PC-3 (cell line): ENCODE measurements around the gene FCHO2. TPM values are rescaled to one million over a fixed set of nuclear protein-coding genes. Genes with fewer than 3 reads are reported as not detected.
A peak's percentile ranks its signal among the peaks of the same experiment; 100 is the strongest.

ENCODE experiments used
- ATAC-seq: fragments of 200-7000 bp; cut with Tn5 transposase; 2 replicates; pipeline ENCODE4 v1.9.1; 2020; ENCODE audit warnings: mild to moderate bottlenecking, moderate library complexity
- BruUV-seq: library from RNA; stranded (reverse); fragments of 400-500 nt; replicated peaks from 2 replicates; lab custom pipeline; 2021; lab: Mats Ljungman, UMichigan
- CTCF ChIA-PET: fragments of 300-600 bp; sonication (Branson Sonifier 250); formaldehyde crosslinking; loops from one replicate; lab custom pipeline; 2022; ENCODE audit warnings: antibody characterized with exemption; lab: Charles Lee
- POLR2A ChIA-PET: fragments of 300-600 bp; sonication (Branson Sonifier 250); formaldehyde crosslinking; loops from one replicate; lab custom pipeline; 2022; ENCODE audit warnings: antibody characterized with exemption; ENCODE audit not compliant: unreplicated experiment; lab: Charles Lee
- DNase-seq: peaks from one replicate; pipeline ENCODE4 v3.0.0-alpha.2; 2015
- H2AFZ ChIP-seq: fragments of 300-600 bp; sonication (generic); 2 replicates; pipeline ENCODE4 v1.6.0; 2016; ENCODE audit warnings: antibody characterized with exemption, low read length
- H3F3A ChIP-seq: fragments of 300-600 bp; sonication (generic); one replicate; pipeline ENCODE4 v1.6.0; 2017; ENCODE audit warnings: antibody characterized with exemption, low read length, control low read depth, mild to moderate bottlenecking; ENCODE audit not compliant: unreplicated experiment
- H3K27ac ChIP-seq: fragments of 300-600 bp; sonication (generic); 2 replicates; pipeline ENCODE4 v1.5.1; 2016; ENCODE audit warnings: mild to moderate bottlenecking, low read length
- H3K27me3 ChIP-seq: fragments of 300-600 bp; sonication (generic); 2 replicates; pipeline ENCODE4 v1.6.1; 2016; ENCODE audit warnings: low read length, mixed read lengths
- H3K36me3 ChIP-seq: fragments of 300-600 bp; sonication (generic); 2 replicates; pipeline ENCODE4 v1.6.1; 2016; ENCODE audit warnings: low read depth, mixed run types, low read length, mixed read lengths
- H3K4me1 ChIP-seq: fragments of 300-600 bp; sonication (generic); 2 replicates; pipeline ENCODE4 v1.5.1; 2016; ENCODE audit warnings: low read length; ENCODE audit not compliant: insufficient read depth
- H3K4me2 ChIP-seq: fragments of 300-600 bp; sonication (generic); 2 replicates; pipeline ENCODE4 v1.6.0; 2016; ENCODE audit warnings: low read length
- H3K4me3 ChIP-seq: fragments of 300-600 bp; sonication (generic); 2 replicates; pipeline ENCODE4 v1.5.1; 2016; ENCODE audit warnings: mild to moderate bottlenecking, low read length, mixed read lengths
- H3K79me2 ChIP-seq: fragments of 300-600 bp; sonication (generic); 2 replicates; pipeline ENCODE4 v1.6.1; 2017; ENCODE audit warnings: low read length, mixed read lengths
- H3K9ac ChIP-seq: fragments of 300-600 bp; sonication (generic); 2 replicates; pipeline ENCODE4 v1.6.0; 2016; ENCODE audit warnings: mild to moderate bottlenecking, low read length
- H3K9me2 ChIP-seq: fragments of 300-600 bp; sonication (generic); replicated peaks from 2 replicates; pipeline ENCODE4 v1.6.1; 2016; ENCODE audit warnings: mixed run types, low read length, mixed read lengths
- H3K9me3 ChIP-seq: fragments of 300-600 bp; sonication (generic); 2 replicates; pipeline ENCODE4 v1.6.1; 2016; ENCODE audit warnings: low read length, mixed read lengths
- H4K20me1 ChIP-seq: fragments of 300-600 bp; sonication (generic); 2 replicates; pipeline ENCODE4 v1.6.1; 2016; ENCODE audit warnings: low read length, mixed read lengths
- CTCF ChIP-seq: fragments of 300-600 bp; sonication (generic); conservative IDR thresholded peaks from 2 replicates; pipeline ENCODE4 v1.5.1; 2017; ENCODE audit warnings: antibody characterized with exemption, low read depth, mild to moderate bottlenecking, low read length
- EZH2 ChIP-seq: fragments of 300-600 bp; sonication (generic); IDR thresholded peaks from one replicate; pipeline ENCODE4 v1.6.1; 2017; ENCODE audit warnings: antibody characterized with exemption, mild to moderate bottlenecking, low read length; ENCODE audit not compliant: unreplicated experiment
- EZH2phosphoT487 ChIP-seq: fragments of 300-600 bp; sonication (generic); IDR thresholded peaks from 2 replicates; pipeline ENCODE4 v1.6.1; 2018; ENCODE audit warnings: mild to moderate bottlenecking, antibody characterized with exemption, low read length, borderline replicate concordance
- intact Hi-C: fragments of 100-400 bp; cut with micrococcal nuclease; formaldehyde crosslinking; loops from 2 replicates; pipeline ENCODE4 v1.9.0; 2023
- total RNA-seq: library from RNA; depleted of rRNA; stranded (reverse); fragments of >200 nt; gene quantifications from 2 replicates; pipeline ENCODE4 v1.2.3, GENCODE V29; 2014

FCHO2 gene
- total RNA-seq, 1 experiment from 2014 or later: 5.9 TPM

- no peak overlapping the region for H3K4me3 ChIP-seq
- H3K9ac ChIP-seq: no peak overlapping the region
- ATAC-seq (no peak), DNase-seq (no peak)
- no peak overlapping the region for H2AFZ ChIP-seq
- intact Hi-C loops: no loop called here
- H4K20me1 ChIP-seq: no peaks in the 10 kb centered on the region
- no peak overlapping the region for H3K4me2 ChIP-seq
- TF ChIP-seq EZH2phosphoT487: no peak
- no peaks in the 10 kb centered on the region for H3K36me3 ChIP-seq
- ChIA-PET CTCF (no interaction called here), POLR2A (no interaction called here)
- no peaks in the 10 kb centered on the region for H3K79me2 ChIP-seq
- no peaks in the 10 kb centered on the region for H3F3A ChIP-seq
- H3K9me3 ChIP-seq: no peaks in the 10 kb centered on the region
- H3K9me2 ChIP-seq: no peaks in the 10 kb centered on the region
- BruUV-seq: no TSS peak
- no peak overlapping the region for H3K27ac ChIP-seq
- no peaks in the 10 kb centered on the region for H3K27me3 ChIP-seq
- H3K4me1 ChIP-seq: peaks cover 7% of the 10 kb centered on the region; the same call in 1 of the 2 replicates
These were observed 17.6 kb upstream of the FCHO2 start for GRCh38 chr5:72938206-72938605.

DNA sequence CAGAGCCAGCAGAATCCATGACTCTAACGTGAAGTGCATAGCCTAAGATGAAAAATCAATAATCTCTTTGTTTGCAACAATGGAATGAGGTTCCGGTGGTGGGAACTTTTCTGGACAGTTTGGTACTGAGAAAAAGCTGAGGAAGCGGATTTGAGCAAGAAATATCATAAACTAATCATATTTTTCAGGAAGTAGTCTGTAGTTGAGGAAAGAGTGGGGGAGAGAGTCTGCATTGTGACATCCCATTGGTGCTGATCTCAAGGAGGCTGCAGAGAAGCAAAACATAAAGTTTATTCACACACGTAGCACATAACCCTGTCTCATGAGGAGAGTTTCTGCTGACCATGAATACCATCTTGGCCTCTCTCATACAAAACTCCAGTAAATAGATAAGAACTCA, 15.8 kb upstream of the FCHO2 start:
- TF ChIP-seq EZH2phosphoT487 (no peak), EZH2 (no peak), CTCF (no peak)
- peak; percentile 35 for ATAC-seq
- no TSS peak for BruUV-seq

GRCh38 chr5:72943307-72943706, 12.5 kb upstream of the FCHO2 start:
- ChIA-PET CTCF (no interaction called here), POLR2A (no interaction called here)
- Histone ChIP-seq H3K4me1 (peaks cover 7% of the 10 kb centered on the region; the same call in 1 of the 2 replicates), H3K9ac (no peak overlapping the region), H4K20me1 (no peaks in the 10 kb centered on the region), H3K4me2 (no peak overlapping the region), H3F3A (no peaks in the 10 kb centered on the region), H3K27ac (no peak overlapping the region), H3K27me3 (no peaks in the 10 kb centered on the region), H3K9me2 (no peaks in the 10 kb centered on the region), H2AFZ (no peak overlapping the region), H3K9me3 (no peaks in the 10 kb centered on the region), H3K79me2 (no peaks in the 10 kb centered on the region), H3K36me3 (no peaks in the 10 kb centered on the region), H3K4me3 (no peak overlapping the region)
- intact Hi-C loops: no loop called here
- DNase-seq (no peak), ATAC-seq (no peak)
- no TSS peak for BruUV-seq
- TF ChIP-seq EZH2phosphoT487 (no peak), EZH2 (no peak), CTCF (no peak)

More for the DNA sequence above, 15.8 kb upstream of the FCHO2 start:
- H3K9ac ChIP-seq: no peak overlapping the region
- H3K9me3 ChIP-seq: no peaks in the 10 kb centered on the region
- no peaks in the 10 kb centered on the region for H3F3A ChIP-seq
- H3K79me2 ChIP-seq: no peaks in the 10 kb centered on the region
- no peaks in the 10 kb centered on the region for H4K20me1 ChIP-seq
- H3K27me3 ChIP-seq: no peaks in the 10 kb centered on the region
- H3K4me1 ChIP-seq: peaks cover 7% of the 10 kb centered on the region; the same call in 1 of the 2 replicates
- no peak for DNase-seq
- peak overlapping the region; percentile 70; the same call in 1 of the 2 replicates for H2AFZ ChIP-seq
- ChIA-PET POLR2A (no interaction called here), CTCF (no interaction called here)
- H3K4me2 ChIP-seq: peak overlapping the region; percentile 70
- H3K36me3 ChIP-seq: no peaks in the 10 kb centered on the region
- no peak overlapping the region for H3K27ac ChIP-seq
- intact Hi-C loops: no loop called here
- no peaks in the 10 kb centered on the region for H3K9me2 ChIP-seq
- peak overlapping the region; percentile 59; the same call in 1 of the 2 replicates for H3K4me3 ChIP-seq
